GM18498 (cell line): ENCODE measurements around the gene SLITRK1.

Experiments used
- ATAC-seq: cut with Tn5 transposase; IDR thresholded peaks from one replicate; pipeline ENCODE4 v1.9.1; 2021; ENCODE audit warnings: mild to moderate bottlenecking, moderate library complexity; ENCODE audit not compliant: unreplicated experiment

SLITRK1 gene

GRCh38 chr13:83867708-83868107, 14.6 kb downstream of the SLITRK1 start:
- ATAC-seq: no peak

DNA sequence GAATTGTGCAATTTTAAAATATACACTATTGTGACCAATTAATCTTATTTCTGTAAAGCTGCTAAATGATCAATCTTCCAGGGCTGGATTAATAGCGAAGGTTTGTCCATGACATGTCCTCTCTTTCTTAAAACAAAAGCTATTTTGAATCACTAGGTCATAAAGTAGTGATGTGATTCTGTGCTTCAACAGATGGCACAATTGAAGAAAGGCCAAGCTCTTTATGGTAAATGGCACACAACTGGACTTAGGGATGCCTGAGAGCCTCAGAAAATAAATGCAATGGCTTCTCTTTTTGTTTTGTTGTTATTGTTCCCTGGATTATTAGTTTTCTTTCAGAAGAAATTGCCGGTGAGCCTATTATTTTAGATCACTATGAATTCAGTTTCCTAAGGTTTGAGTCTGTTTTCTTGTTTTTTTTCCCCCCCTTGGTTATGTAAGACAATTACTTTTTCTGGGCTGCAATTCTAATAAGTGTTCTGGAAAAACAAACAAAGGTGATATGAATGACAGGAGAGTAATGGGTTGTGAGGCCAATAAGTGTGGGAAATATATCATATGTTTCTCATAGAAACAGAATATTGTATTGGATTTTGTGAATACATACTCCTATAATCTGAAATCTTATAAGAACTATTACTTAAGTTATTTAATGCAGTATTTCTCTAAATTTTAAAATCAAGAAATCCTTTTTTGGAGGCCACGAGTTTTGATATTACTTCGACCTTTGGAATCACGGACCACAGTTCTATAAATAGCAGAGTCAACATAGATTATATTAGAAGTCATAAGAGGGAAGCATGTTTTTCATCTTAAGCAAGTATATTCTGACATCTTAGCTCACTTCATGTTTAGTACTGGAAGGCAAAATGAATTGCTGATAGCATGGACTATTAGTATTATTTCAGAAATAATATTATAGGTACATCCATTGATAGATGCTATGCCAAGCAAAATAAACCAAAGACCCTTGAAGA, 16.8 kb downstream of the SLITRK1 start:
- no peak for ATAC-seq

- ATAC-seq: no peak
Observed at GRCh38 chr13:83853771-83854170, 28.5 kb downstream of the SLITRK1 start.

- ATAC-seq: no peak
Observed at GRCh38 chr13:83845106-83845505, 37.2 kb downstream of the SLITRK1 start.

- no peak for ATAC-seq
Observed at GRCh38 chr13:83839146-83839545, 43.1 kb downstream of the SLITRK1 start.

DNA sequence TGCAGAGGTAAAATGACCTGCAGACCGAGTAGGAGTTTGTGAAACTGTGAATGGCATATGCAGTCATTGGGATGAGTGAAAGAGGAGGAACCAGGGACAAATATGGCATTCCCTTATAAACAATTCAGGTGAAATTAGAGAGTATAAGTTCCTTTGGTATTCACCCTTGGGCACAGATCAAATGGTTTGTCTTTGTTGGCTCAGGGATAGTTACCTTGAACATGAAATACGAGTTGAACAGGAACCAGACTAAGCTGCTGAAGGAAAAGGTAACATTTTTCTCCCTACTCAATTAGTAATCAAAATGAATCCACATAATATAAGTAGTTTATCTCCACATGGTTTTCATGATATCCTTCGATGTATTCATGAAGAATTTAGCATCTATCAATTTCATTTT, 50.5 kb downstream of the SLITRK1 start:
- ATAC-seq: no peak

- ATAC-seq: no peak
Observed at GRCh38 chr13:83829810-83830209, 52.5 kb downstream of the SLITRK1 start.

DNA sequence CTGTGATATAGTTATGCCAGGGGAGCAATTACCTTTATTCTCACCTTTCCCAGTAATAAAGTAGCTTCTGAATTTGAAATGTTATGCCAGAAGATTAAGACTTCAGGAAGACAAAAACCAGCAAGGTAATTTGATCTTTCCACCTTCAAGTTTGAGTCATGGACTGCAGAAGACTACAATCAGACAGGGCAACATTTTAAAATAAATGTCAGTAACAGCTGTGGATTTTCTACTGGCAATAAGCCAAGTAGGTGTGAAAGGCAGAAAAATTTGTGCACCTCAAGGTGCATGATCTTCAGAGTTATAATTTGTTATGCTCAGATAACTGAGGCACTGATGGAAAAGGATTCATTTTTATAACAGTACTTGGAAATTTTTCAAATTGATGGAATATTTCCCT, 54.9 kb downstream of the SLITRK1 start:
- ATAC-seq: no peak
